Liver (tissue), 9 donors: Measurements from ENCODE around the gene PALLD. TPM values are rescaled to one million over a fixed set of nuclear protein-coding genes. Genes with fewer than 3 reads are reported as not detected.

Experiments used
- DNase-seq: peaks from one replicate; pipeline ENCODE4 v3.0.0-alpha.2; 2017; ENCODE audit warnings: low spot score
- H3K27ac ChIP-seq, 2 donors: one replicate each; pipeline ENCODE4 v1.7.0; 2013; ENCODE audit warnings: inconsistent platforms in 2 of 2, low read length in 2 of 2, control low read depth in 1 of 2, low read depth in 1 of 2, mild to moderate bottlenecking in 1 of 2
- H3K27me3 ChIP-seq, 4 donors: one replicate each; pipeline versions ENCODE4 v1.6.1 to v1.7.0; 2013; ENCODE audit warnings: low read length in 3 of 4, inconsistent platforms in 1 of 4, mild to moderate bottlenecking in 1 of 4, moderate library complexity in 1 of 4; ENCODE audit not compliant: control insufficient read depth in 4 of 4, insufficient read depth in 4 of 4
- H3K36me3 ChIP-seq, 4 donors: one replicate each; pipeline versions ENCODE4 v1.6.1 to v1.7.0; 2013; ENCODE audit warnings: low read length in 3 of 4, mild to moderate bottlenecking in 3 of 4, low read depth in 1 of 4, moderate library complexity in 1 of 4; ENCODE audit not compliant: control insufficient read depth in 4 of 4, insufficient read depth in 3 of 4
- H3K4me1 ChIP-seq, 4 donors: one replicate each; pipeline versions ENCODE4 v1.6.1 to v1.7.0; 2013; ENCODE audit warnings: low read length in 3 of 4, mild to moderate bottlenecking in 3 of 4, moderate library complexity in 1 of 4; ENCODE audit not compliant: control insufficient read depth in 4 of 4, insufficient read depth in 4 of 4
- H3K4me3 ChIP-seq, 3 donors: one replicate each; pipeline versions ENCODE4 v1.6.1 to v1.7.0; 2013; ENCODE audit warnings: low read length in 3 of 3, control low read depth in 1 of 3, low read depth in 1 of 3, mild to moderate bottlenecking in 1 of 3
- H3K9ac ChIP-seq, 2 donors: one replicate each; pipeline ENCODE4 v1.7.0; 2013; ENCODE audit warnings: low read length in 2 of 2, mild to moderate bottlenecking in 2 of 2, moderate library complexity in 2 of 2, control low read depth in 1 of 2, low read depth in 1 of 2
- H3K9me3 ChIP-seq, 4 donors: one replicate each; pipeline versions ENCODE4 v1.6.1 to v1.7.0; 2013; ENCODE audit warnings: low read length in 3 of 4; ENCODE audit not compliant: control insufficient read depth in 4 of 4
- ATF3 ChIP-seq: IDR thresholded peaks from 2 replicates; pipeline ENCODE4 v1.6.1; 2016; ENCODE audit warnings: antibody characterized with exemption
- CTCF ChIP-seq: fragments of 150-350 bp; IDR thresholded peaks from 2 replicates; pipeline ENCODE4 v1.5.1; 2017; ENCODE audit warnings: improper control_type of control experiment, low read depth, low read length; ENCODE audit not compliant: missing input control
- EGR1 ChIP-seq, 2 donors: IDR thresholded peaks; 2 replicates each; pipeline ENCODE4 v1.6.1; 2016 to 2018; ENCODE audit warnings: antibody characterized with exemption in 2 of 2, low read depth in 2 of 2
- FOXA1 ChIP-seq: IDR thresholded peaks from 2 replicates; pipeline ENCODE4 v1.6.1; 2016; ENCODE audit warnings: antibody characterized with exemption
- FOXA2 ChIP-seq: IDR thresholded peaks from 2 replicates; pipeline ENCODE4 v1.6.1; 2016; ENCODE audit warnings: antibody characterized with exemption
- GABPA ChIP-seq, 2 donors: IDR thresholded peaks in 1 of 2; conservative IDR thresholded peaks in 1 of 2; 2 replicates each; pipeline ENCODE4 v1.6.1; 2016; ENCODE audit warnings: antibody characterized with exemption in 2 of 2, mild to moderate bottlenecking in 1 of 2, moderate library complexity in 1 of 2
- HNF4A ChIP-seq, 2 donors: conservative IDR thresholded peaks; 2 replicates each; pipeline ENCODE4 v1.6.1; 2016; ENCODE audit warnings: antibody characterized with exemption in 2 of 2, mild to moderate bottlenecking in 2 of 2
- HNF4G ChIP-seq: IDR thresholded peaks from 2 replicates; pipeline ENCODE4 v1.6.1; 2016; ENCODE audit warnings: antibody characterized with exemption
- JUND ChIP-seq, 2 donors: IDR thresholded peaks; 2 replicates each; pipeline ENCODE4 v1.6.1; 2016; ENCODE audit warnings: antibody characterized with exemption in 2 of 2
- MAX ChIP-seq: IDR thresholded peaks from 2 replicates; pipeline ENCODE4 v1.6.1; 2016; ENCODE audit warnings: antibody characterized with exemption
- NR2F2 ChIP-seq: IDR thresholded peaks from 2 replicates; pipeline ENCODE4 v1.6.1; 2016; ENCODE audit warnings: antibody characterized with exemption
- RAD21 ChIP-seq, 2 donors: IDR thresholded peaks; 2 replicates each; pipeline ENCODE4 v1.6.1; 2016; ENCODE audit warnings: antibody characterized with exemption in 2 of 2, mild to moderate bottlenecking in 2 of 2
- REST ChIP-seq: IDR thresholded peaks from 2 replicates; pipeline ENCODE4 v1.6.1; 2016; ENCODE audit warnings: antibody characterized with exemption, mild to moderate bottlenecking
- RXRA ChIP-seq, 2 donors: IDR thresholded peaks; 2 replicates each; pipeline ENCODE4 v1.6.1; 2017 to 2018; ENCODE audit warnings: antibody characterized with exemption in 2 of 2, mild to moderate bottlenecking in 1 of 2
- SP1 ChIP-seq: IDR thresholded peaks from 2 replicates; pipeline ENCODE4 v1.6.1; 2018; ENCODE audit warnings: antibody characterized with exemption, mild to moderate bottlenecking
- TAF1 ChIP-seq: conservative IDR thresholded peaks from 2 replicates; pipeline ENCODE4 v1.6.1; 2016; ENCODE audit warnings: antibody characterized with exemption, mild to moderate bottlenecking
- YY1 ChIP-seq: IDR thresholded peaks from 2 replicates; pipeline ENCODE4 v1.6.1; 2016; ENCODE audit warnings: antibody characterized with exemption, mild to moderate bottlenecking
- WGBS: extraction: QIAGEN DNeasy Blood & Tissue Kit; methylation state at CpG from one replicate; pipeline ENCODE4 v1.1.7; 2013; 5-methylcytosine and 5-hydroxymethylcytosine counted together
- polyA plus RNA-seq, 2 donors: library from polyadenylated mRNA; stranded (reverse) in 1 of 2; unstranded in 1 of 2; fragments of 200-250 nt in 1 of 2; fragments of >200 nt in 1 of 2; fragmentation: Nextera tagmentation in 1 of 2; extraction: Ambion mirVana in 1 of 2; gene quantifications; one replicate each; pipeline versions ENCODE4 v1.2.1 to v1.2.3, GENCODE V29; 2013 to 2015
- total RNA-seq, 2 donors: library from RNA; depleted of rRNA; stranded (reverse); fragments of >200 nt; gene quantifications; one replicate each; pipeline ENCODE4 v1.2.3, GENCODE V29; 2014
- donor health status: healthy.
- donor health status: healthy.
- donor health status: healthy.
- donor health status: healthy.
- donor health status: healthy.

PALLD gene
- total and polyA plus RNA-seq, 4 donors = 9.0 to 26.3 (median 14.7) TPM

DNA sequence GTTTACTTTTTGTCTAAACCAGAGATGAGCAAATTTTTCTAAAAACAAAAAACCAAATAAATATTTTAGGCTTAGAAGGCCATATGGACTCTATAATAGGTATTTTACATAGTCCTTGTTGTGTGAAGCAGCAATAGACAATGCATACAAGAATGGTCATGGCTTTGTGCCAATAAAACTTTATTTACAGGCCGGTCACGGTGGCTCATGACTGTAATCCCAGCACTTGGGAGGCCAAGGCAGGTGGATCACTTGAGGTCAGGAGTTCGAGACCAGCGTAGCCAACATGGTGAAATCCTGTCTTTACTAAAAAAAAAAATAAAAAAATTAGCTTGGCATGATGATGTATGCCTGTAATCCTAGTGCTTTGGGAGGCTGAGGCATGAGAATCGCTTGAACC, 285.6 kb downstream of the PALLD start:
- Histone ChIP-seq H3K9me3 (peaks cover 0 to under 1% (median 0%) of the 10 kb centered on the region in 4 donors), H3K27me3 (no peaks in the 10 kb centered on the region), H3K4me3 (no peak overlapping the region), H3K4me1 (no peaks in the 10 kb centered on the region), H3K27ac (no peak overlapping the region), H3K9ac (no peak overlapping the region), H3K36me3 (no peaks in the 10 kb centered on the region)
- no peak for DNase-seq
- TF ChIP-seq YY1 (no peak), HNF4A (conservative IDR thresholded peaks at IDR 0.05) (no peak), HNF4G (no peak), ATF3 (no peak), REST (no peak), JUND (IDR thresholded peaks at IDR 0.05) (no peak), RXRA (IDR thresholded peaks at IDR 0.05) (no peak), TAF1 (no peak), SP1 (no peak), GABPA (IDR thresholded peaks at IDR 0.05 in 1 of 2, conservative IDR thresholded peaks at IDR 0.05 in 1 of 2) (no peak), FOXA1 (no peak), EGR1 (IDR thresholded peaks at IDR 0.05; ENCODE audit: low read depth in 2 of 2) (no peak), CTCF (no peak)
- WGBS = 91% methylated on average over 5 of the region's 5 CpGs

DNA sequence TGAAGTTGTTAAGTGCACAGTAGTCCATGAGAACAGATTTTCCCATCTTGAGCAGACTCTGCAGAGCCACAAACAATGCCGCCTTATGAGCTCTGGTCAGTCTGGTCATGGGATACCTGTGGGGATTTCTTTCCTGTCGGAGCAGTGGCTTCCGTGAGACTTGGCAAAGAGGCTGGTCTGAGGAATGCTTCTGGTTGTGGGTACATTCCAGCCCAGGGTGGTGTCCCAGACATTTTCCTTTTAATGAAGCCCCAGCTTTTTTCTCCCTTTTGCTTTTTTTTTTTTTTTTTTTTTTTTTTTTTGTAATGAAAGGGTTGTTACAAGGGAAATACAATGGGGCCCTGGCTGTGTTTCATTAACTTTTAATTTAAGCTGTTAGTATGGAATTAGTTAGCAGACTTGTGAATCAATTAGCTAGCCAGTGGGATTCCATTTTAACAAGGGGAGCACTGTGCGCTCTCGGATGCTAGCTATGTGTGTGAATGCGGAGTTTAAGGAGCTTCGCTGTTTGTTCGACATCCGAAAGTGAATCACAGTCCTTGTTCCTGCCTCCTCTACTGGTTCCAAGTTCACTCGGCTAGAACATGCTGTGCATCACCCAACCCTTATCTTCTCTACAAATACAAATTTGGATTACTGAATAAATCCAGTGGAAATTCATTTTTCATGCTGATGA, 288.1 kb downstream of the PALLD start:
- no peaks in the 10 kb centered on the region for H3K27me3 ChIP-seq
- no peak for DNase-seq
- no peaks in the 10 kb centered on the region for H3K36me3 ChIP-seq
- H3K27ac ChIP-seq = no peak overlapping the region
- no peaks in the 10 kb centered on the region for H3K4me1 ChIP-seq
- 90% methylated on average over 10 of the region's 10 CpGs for WGBS
- no peaks in the 10 kb centered on the region for H3K9me3 ChIP-seq
- H3K9ac ChIP-seq = no peak overlapping the region
- no peak overlapping the region for H3K4me3 ChIP-seq
- TF ChIP-seq JUND (IDR thresholded peaks at IDR 0.05) (no peak), TAF1 (no peak), FOXA2 (no peak), REST (no peak), HNF4G (no peak), ATF3 (no peak), YY1 (no peak), FOXA1 (no peak), SP1 (no peak), RAD21 (IDR thresholded peaks at IDR 0.05) (no peak), NR2F2 (no peak), GABPA (IDR thresholded peaks at IDR 0.05 in 1 of 2, conservative IDR thresholded peaks at IDR 0.05 in 1 of 2) (no peak), CTCF (no peak), MAX (no peak)
